Gastrocnemius medialis (tissue), 4 donors: ENCODE data around the gene GPR183.

Source experiments
- CTCF ChIP-seq, 5 experiments: fragments of 450-650 bp in 3 of 5; fragments of 200-600 bp in 2 of 5; sonication (generic) in 2 of 5; IDR thresholded peaks in 4 of 5; conservative IDR thresholded peaks in 1 of 5; 1 replicate in 4 of 5; 2 replicates in 1 of 5; pipeline ENCODE4 v1.5.1; 2016 to 2019; ENCODE audit warnings: antibody characterized with exemption in 5 of 5, mild to moderate bottlenecking in 3 of 5, moderate library complexity in 3 of 5
- POLR2A ChIP-seq, 2 donors: fragments of 450-650 bp; IDR thresholded peaks; one replicate each; pipeline ENCODE4 v1.6.1; 2017; ENCODE audit warnings: antibody characterized with exemption in 2 of 2, mild to moderate bottlenecking in 2 of 2, moderate library complexity in 2 of 2

- TF ChIP-seq POLR2A (IDR thresholded peaks at IDR 0.05) (no peak), CTCF (IDR thresholded peaks at IDR 0.05 in 4 of 5, conservative IDR thresholded peaks at IDR 0.05 in 1 of 5) (no peak)
These were observed 13.7 kb upstream of the GPR183 start for GRCh38 chr13:99320693-99321481.
